Measurements from ENCODE around the gene SART1. TPM values are rescaled to one million over a fixed set of nuclear protein-coding genes. Genes with fewer than 3 reads are reported as not detected.

Gene SART1
- polyA plus RNA-seq, 1 donor from 2014 or later, result 34.9 TPM

DNA sequence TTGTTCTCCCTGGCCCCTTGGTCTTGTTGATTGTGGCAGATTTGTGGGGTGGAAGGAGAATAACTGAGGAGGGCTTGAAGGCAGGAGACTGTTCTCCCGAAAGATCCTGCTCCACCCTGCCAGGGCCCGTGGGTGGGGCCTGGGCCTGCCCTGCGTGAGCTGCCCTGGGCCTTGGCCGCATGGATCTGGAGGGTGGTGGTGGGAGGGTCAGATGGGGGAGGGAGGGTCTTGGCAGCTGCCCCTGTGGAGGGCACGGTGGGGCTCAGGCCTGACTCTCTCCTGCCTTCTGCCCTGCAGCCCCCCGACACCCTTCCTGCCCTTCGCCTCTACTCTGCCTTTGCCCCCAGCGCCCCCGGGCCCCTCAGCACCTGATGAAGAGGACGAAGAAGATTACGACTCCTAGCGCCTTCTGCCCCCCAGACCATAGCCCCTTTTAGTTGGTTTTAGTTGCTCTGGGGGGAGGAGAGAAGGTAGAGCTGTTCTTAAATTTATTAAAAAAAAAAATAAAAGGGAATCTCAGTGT lies 40.4 kb upstream of the SART1 start (continued):
- TF ChIP-seq, protein P1, sequence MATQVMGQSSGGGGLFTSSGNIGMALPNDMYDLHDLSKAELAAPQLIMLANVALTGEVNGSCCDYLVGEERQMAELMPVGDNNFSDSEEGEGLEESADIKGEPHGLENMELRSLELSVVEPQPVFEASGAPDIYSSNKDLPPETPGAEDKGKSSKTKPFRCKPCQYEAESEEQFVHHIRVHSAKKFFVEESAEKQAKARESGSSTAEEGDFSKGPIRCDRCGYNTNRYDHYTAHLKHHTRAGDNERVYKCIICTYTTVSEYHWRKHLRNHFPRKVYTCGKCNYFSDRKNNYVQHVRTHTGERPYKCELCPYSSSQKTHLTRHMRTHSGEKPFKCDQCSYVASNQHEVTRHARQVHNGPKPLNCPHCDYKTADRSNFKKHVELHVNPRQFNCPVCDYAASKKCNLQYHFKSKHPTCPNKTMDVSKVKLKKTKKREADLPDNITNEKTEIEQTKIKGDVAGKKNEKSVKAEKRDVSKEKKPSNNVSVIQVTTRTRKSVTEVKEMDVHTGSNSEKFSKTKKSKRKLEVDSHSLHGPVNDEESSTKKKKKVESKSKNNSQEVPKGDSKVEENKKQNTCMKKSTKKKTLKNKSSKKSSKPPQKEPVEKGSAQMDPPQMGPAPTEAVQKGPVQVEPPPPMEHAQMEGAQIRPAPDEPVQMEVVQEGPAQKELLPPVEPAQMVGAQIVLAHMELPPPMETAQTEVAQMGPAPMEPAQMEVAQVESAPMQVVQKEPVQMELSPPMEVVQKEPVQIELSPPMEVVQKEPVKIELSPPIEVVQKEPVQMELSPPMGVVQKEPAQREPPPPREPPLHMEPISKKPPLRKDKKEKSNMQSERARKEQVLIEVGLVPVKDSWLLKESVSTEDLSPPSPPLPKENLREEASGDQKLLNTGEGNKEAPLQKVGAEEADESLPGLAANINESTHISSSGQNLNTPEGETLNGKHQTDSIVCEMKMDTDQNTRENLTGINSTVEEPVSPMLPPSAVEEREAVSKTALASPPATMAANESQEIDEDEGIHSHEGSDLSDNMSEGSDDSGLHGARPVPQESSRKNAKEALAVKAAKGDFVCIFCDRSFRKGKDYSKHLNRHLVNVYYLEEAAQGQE (IDR thresholded peaks at IDR 0.05; ENCODE audit: borderline replicate concordance), result no peak

DNA sequence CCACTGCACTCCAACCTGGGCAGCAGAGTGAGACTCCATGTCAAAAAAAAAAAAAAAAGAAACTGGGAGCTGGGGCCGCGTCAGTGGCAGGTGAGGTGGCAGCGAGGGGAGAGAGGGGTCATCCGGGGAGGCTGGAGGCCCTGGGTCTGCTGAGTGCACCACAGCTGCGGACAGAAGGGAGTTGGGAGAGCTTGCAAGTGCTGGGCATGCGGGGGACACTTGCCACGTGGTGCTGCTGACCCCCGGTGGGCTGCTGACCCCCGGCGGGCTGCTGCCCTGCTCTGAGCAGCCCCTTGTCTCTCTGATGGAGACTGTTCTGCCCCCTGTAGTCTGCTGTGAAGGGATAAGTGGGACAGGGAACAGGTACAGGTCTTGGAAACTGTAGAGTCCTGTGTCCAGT lies 39.7 kb upstream of the SART1 start:
- Histone ChIP-seq H3K27me3 (ENCODE audit: insufficient read depth, low read depth, low read length) (no peaks in the 10 kb centered on the region), H3K4me3 (ENCODE audit: low read length) (no peak overlapping the region), H2AFZ (ENCODE audit: low read depth, low read length) (no peak overlapping the region), H3K4me2 (ENCODE audit: low read length) (no peak overlapping the region), H3F3A (ENCODE audit: insufficient read depth, low read length, poor library complexity, severe bottlenecking) (no peaks in the 10 kb centered on the region), H3K9ac (ENCODE audit: low read length) (no peak overlapping the region), H3K27ac (ENCODE audit: low read length) (no peak overlapping the region), H3K79me2 (replicated peaks; ENCODE audit: insufficient read depth, low read length) (peaks cover 20% of the 10 kb centered on the region), H3K9me3 (ENCODE audit: low read length) (no peaks in the 10 kb centered on the region), H3K36me3 (ENCODE audit: insufficient read depth, low read length) (no peaks in the 10 kb centered on the region), H4K20me1 (ENCODE audit: insufficient read depth) (no peaks in the 10 kb centered on the region), H3K9me2 (ENCODE audit: insufficient read depth, low read length) (no peaks in the 10 kb centered on the region)
- TF ChIP-seq MXI1 (conservative IDR thresholded peaks at IDR 0.05; ENCODE audit: poor library complexity, severe bottlenecking) (no peak), EZH2 (IDR thresholded peaks at IDR 0.05; ENCODE audit: borderline replicate concordance, insufficient read depth, low read length, poor library complexity, severe bottlenecking) (no peak), SMC3 (conservative IDR thresholded peaks at IDR 0.05; ENCODE audit: poor library complexity) (no peak), RAD21 (conservative IDR thresholded peaks at IDR 0.05) (no peak), POLR2AphosphoS5 (IDR thresholded peaks at IDR 0.05) (no peak), EP300 (conservative IDR thresholded peaks at IDR 0.05; ENCODE audit: poor library complexity, severe bottlenecking) (no peak), TAF1 (IDR thresholded peaks at IDR 0.05; ENCODE audit: low read depth) (no peak)
- TF ChIP-seq, protein P1 (IDR thresholded peaks at IDR 0.05; ENCODE audit: borderline replicate concordance), result no peak
- TF ChIP-seq, protein P2, sequence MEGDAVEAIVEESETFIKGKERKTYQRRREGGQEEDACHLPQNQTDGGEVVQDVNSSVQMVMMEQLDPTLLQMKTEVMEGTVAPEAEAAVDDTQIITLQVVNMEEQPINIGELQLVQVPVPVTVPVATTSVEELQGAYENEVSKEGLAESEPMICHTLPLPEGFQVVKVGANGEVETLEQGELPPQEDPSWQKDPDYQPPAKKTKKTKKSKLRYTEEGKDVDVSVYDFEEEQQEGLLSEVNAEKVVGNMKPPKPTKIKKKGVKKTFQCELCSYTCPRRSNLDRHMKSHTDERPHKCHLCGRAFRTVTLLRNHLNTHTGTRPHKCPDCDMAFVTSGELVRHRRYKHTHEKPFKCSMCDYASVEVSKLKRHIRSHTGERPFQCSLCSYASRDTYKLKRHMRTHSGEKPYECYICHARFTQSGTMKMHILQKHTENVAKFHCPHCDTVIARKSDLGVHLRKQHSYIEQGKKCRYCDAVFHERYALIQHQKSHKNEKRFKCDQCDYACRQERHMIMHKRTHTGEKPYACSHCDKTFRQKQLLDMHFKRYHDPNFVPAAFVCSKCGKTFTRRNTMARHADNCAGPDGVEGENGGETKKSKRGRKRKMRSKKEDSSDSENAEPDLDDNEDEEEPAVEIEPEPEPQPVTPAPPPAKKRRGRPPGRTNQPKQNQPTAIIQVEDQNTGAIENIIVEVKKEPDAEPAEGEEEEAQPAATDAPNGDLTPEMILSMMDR (IDR thresholded peaks at IDR 0.05; ENCODE audit: poor library complexity, severe bottlenecking), result no peak
